HuH-7 (cell line): ENCODE results near the gene KRTAP10-12.

ENCODE experiments used
- DNase-seq: peaks from one replicate; pipeline ENCODE4 v3.0.0; 2011; ENCODE audit warnings: low spot score

Gene KRTAP10-12

GRCh38 chr21:44734026-44734745, 37.2 kb downstream of the KRTAP10-12 start:
- DNase-seq = no peak

DNA sequence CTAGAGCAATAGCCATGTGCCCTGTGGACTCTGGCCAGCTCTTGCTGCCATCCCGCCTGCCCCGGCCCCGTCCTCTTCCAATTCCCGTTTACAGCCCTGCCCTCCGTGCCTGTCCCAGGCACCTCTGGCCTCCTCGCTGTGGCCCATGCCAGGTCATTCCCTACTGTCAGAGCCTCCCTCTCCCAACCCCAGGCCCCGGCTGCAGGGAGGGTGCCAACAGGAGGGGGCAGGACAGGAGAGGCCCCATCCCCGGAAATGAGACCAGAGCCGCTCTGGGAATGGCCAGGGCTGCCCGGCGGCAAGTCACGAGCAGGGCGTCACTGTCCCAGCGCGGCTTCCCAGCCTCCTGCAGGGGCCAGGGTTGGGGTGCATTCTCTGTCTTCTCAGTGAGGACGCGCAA, 37.9 kb downstream of the KRTAP10-12 start:
- no peak for DNase-seq

- DNase-seq = no peak
Observed at GRCh38 chr21:44735821-44736220, 38.8 kb downstream of the KRTAP10-12 start.

DNA sequence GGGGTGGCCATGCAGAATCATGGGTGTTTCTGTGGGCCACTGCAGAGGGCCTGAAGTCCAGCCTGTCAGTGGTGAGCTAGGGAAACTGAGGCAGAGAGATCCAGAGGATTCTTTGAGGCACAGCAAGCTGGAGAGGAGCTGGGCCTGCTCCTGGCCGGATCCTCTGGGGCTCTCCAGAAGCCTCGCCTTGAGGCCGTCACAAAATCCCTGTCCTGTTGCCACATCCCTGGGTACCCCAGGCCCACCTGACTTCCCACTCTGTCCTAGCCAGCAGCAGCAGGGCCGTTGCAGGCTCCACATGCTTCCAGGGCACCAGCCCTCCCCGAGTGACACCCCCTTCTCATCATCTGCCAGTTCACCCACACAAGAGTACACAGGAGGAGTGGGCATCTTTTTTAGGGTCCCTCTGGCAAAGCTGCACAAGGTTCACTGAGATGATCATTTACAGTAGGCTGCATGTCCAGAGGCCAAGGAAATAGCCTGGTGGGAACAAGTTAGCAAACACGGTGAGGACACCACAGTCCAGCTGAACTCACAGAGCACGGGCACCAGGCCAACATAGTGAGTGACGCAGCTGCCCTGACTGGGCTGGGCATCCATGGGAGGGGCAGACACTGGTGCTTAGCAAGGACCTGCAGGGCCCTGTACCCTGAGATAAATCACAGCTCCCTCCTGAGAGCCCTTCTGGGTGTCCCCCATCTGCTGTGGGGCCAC, 39.5 kb downstream of the KRTAP10-12 start:
- no peak for DNase-seq

DNA sequence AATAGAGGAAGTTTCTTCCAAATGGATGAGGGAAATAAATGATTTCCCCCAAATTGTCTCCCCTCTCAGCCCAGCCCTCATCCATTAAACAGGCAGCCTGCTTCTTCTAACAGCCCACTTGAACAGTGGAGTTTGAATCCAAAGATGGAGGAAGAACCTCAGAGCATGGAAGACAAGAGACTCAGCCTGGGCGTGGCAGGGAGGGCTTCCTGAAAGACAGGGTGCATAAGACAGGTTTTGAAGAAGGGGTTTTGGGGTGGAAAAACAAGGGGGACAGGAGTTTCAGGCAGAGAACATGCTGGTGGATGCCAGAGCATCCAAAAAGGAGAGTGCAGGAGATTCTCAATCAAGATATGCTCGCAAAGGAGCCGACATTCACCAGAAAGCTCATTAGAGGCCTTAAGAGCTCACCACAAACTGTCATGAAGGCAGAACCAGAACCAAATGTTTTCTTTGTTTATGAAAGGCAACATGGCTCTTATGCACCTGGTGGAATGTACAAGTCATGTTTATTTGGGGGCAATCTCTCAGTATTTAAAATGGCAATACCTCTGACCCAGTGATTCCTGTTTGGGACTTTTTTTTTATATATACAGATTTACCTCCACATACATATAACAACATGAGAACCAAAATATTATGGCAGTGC, 40.9 kb downstream of the KRTAP10-12 start:
- DNase-seq = no peak

DNA sequence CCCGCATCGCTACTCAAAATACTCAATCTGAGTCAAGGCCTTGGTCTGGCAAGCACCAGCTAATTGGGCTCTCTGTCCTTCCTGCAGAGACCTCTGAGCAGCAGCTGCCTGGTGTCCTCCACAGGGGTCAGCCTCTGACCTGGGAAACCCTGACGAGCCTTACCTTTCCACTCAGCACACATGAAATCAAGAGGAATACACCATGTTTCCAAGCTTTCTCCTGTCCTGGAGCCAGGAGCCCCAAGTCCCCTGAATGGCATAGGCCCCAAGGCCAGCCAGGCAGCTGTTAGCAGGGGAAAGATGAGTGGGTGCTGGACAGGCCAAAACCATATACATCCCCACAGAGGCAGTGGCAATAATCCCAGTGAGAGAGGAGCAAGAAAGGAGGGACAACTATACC, 41.6 kb downstream of the KRTAP10-12 start:
- no peak for DNase-seq

GRCh38 chr21:44739316-44739715, 42.3 kb downstream of the KRTAP10-12 start:
- no peak for DNase-seq

- no peak for DNase-seq
Observed at GRCh38 chr21:44740742-44741141, 43.8 kb downstream of the KRTAP10-12 start.

GRCh38 chr21:44741921-44742320, 44.9 kb downstream of the KRTAP10-12 start:
- DNase-seq = no peak

DNA sequence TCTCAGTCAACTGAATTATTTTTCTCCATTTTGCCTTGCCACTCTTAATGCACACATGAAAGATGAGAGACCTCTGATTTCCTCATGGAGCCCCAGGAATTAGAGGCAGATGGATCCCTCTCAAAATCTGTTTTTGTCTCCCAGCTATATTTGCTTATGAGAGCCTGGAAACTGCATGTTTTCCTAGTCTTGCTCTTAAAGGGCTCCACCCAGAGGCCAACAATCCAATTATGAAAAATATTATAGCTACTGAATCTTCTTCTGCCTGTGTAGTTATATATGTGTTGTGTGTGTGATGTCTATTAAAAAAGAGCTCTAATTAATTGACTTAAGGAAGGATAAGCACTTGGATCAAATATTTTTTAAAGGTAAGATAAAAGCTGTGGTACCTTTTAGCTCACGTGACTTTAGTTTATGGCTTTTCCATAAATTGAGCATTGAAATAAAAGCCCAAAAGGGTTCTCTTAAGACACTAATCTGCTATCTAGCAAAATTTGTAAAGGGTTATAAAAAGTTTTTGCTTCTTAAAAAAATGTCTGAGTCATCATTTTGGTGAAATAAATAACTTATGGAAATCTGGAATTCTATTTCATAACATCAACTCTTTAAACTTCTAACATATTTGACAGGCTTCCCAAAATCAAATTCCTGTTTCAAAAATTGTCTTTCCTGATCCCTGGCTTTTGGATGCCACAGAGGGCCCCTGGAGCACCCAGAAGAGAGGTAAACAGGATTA, 45.6 kb downstream of the KRTAP10-12 start:
- no peak for DNase-seq
